Endometrial microvascular endothelial cells (primary cell): ENCODE results near the gene TAF11L12. TPM values are rescaled to one million over a fixed set of nuclear protein-coding genes. Genes with fewer than 3 reads are reported as not detected.
"Not testable (repeated sequence)": the region's sequence is repeated elsewhere in the genome, so short reads cannot be mapped to it uniquely, and the experiment has no call there.

Experiments used
- in situ Hi-C: cut with HindIII; loops from 2 replicates; pipeline ENCODE4 v1.10.0; 2017; ENCODE audit warnings: low sequenced_read_pairs, low pct_unique_long_range_greater_than_20kb; ENCODE audit errors: inconsistent ontology term
- total RNA-seq: library from RNA; depleted of rRNA; stranded (reverse); fragments of >200 nt; gene quantifications from one replicate; pipeline ENCODE4 v1.2.3, GENCODE V29; 2015; ENCODE audit errors: inconsistent ontology term

Gene TAF11L12
- total RNA-seq: not detected

DNA sequence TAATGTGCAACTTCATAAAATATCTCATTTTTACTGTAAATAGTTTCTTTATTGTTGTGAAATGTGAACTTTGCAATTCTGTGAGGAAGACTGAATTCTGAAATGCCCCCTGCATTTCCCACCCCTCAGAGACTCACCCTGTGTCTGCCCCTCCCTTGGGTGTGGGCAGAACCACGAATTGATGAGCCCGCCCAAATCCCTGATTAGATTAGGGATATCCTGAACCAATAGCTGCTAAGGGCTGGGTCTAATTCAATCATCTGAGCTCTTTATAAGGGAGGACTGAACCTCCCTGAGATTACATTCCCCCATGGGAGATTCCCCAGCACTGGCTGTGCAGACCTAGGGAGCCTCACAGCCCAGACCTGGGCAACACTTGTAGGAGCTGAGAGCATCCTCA is at the start of gene TAF11L12:
Gene TAF11L12, plus strand, starts transcription at position 301 of the 400 bp plus-strand sequence.
- in situ Hi-C loops: not testable (repeated sequence)

- in situ Hi-C loops: not testable (repeated sequence)
These were observed 24.5 kb upstream of the TAF11L12 start, which contains the start of gene TAF11L7 for GRCh38 chr5:17585658-17586057. Gene TAF11L7 (minus strand): TSS chr5:17585758.

DNA sequence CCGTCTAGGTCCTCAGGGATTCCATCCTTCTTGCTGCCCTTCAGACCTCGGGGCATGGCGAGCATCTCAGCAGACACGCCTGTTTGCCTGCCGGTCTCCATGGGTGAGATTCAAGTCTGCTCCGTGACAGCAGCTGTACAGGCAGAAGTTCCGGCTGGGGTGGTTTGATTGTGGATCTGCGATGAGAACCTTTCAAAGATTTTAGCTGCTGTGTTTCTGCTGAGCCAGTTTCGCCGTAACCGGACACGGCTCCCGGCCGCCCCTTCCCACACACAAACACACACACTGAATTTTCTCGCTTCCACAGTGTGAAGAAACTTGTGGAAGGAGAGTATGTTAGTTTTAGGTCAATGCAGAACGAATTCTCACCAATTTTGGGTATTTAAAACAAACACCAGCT is 19.3 kb upstream of the TAF11L12 start, which contains the start of gene TAF11L8:
Gene TAF11L8, minus strand, starts transcription at position 101 of the 400 bp plus-strand sequence.
- in situ Hi-C loops: not testable (repeated sequence)

- in situ Hi-C loops: not testable (repeated sequence)
These were observed 15.9 kb upstream of the TAF11L12 start, which contains the start of gene TAF11L9 for GRCh38 chr5:17594255-17594654. Gene TAF11L9 (minus strand): TSS chr5:17594394.

DNA sequence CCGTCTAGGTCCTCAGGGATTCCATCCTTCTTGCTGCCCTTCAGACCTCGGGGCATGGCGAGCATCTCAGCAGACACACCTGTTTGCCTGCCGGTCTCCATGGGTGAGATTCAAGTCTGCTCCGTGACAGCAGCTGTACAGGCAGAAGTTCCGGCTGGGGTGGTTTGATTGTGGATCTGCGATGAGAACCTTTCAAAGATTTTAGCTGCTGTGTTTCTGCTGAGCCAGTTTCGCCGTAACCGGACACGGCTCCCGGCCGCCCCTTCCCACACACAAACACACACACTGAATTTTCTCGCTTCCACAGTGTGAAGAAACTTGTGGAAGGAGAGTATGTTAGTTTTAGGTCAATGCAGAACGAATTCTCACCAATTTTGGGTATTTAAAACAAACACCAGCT is 12.5 kb upstream of the TAF11L12 start, which contains the start of gene TAF11L10:
Gene TAF11L10, minus strand, starts transcription at position 101 of the 400 bp plus-strand sequence.
- in situ Hi-C loops: not testable (repeated sequence)

DNA sequence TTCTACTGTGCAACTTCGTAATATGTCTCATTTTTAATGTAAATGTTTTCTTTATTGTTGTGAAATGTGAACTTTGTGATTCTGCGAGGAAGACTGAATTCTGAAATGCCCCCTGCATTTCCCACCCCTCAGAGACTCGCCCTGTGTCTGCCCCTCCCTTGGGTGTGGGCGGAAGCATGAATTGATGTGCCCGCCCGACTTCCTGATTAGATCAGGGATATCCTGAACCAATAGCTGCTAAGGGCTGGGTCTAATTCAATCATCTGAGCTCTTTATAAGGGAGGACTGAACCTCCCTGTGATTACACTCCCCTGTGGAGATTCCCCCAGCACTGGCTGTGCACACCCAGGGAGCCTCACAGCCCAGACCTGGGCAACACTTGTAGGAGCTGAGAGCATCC is 6.3 kb upstream of the TAF11L12 start, which contains the start of gene TAF11L11:
Gene TAF11L11, plus strand, starts transcription at position 304 of the 400 bp plus-strand sequence.
- in situ Hi-C loops: not testable (repeated sequence)

DNA sequence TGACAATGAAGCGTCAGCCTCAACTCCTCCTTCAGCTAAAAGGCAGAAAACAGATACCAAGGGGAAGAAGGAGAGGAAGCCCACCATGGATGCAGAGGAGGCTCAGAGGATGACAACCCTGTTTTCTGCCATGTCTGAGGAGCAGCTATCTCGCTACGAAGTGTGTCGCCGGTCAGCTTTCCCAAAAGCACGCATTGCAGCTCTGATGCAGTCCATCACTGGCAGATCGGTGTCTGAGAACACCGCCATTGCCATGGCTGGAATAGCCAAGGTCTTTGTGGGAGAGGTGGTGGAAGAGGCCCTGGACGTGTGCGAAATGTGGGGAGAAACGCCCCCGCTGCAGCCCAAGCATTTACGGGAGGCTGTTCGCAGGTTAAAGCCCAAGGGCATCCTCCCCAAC is 5.2 kb upstream of the TAF11L12 start:
- in situ Hi-C loops: no loop called here

DNA sequence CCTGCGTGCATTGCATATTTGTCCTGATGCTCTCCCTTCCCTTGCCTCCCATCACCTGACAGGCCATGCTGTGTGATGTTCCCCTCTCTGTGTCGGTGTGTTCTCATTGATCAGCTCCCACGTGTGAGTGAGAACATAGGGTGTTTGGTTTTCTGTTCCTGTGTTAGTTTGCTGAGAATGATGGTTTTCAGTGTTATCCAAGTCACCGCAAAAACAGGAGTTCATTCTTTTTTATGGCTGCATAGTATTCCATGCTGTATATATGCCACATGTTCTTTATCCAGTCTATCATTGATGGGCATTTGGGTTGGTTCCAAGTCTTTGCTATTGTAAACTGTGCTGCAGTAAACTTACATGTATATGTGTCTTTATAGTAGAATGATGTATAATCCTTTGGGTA is 2.7 kb upstream of the TAF11L12 start:
- in situ Hi-C loops: not testable (repeated sequence)

GRCh38 chr5:17614872-17615605 is 4.8 kb downstream of the TAF11L12 start:
- in situ Hi-C loops: no loop called here

GRCh38 chr5:17619354-17619753 is 9.2 kb downstream of the TAF11L12 start:
- in situ Hi-C loops: no loop called here

DNA sequence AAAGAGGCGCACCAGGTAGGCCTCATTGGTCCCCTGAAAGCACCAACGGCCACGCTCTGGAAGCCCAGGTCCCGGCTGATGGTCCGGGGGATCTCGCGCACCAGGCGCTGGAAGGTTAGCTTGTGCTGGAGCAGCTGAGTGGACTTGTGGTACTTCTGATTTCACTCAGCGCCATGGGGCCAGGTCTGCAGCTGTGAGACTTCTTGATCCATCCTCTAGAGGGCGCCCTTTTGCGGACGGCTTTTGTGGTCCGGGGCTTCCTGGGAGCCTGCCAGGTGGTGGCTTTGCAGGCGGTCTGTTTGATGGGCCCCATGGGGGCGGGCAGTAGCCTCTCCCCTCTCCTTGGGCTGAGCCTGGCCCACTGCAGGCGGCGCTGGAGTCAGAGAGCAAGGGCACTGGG is 10.4 kb downstream of the TAF11L12 start:
- in situ Hi-C loops: no loop called here

GRCh38 chr5:17625686-17626085 is 15.5 kb downstream of the TAF11L12 start:
- in situ Hi-C loops: no loop called here

DNA sequence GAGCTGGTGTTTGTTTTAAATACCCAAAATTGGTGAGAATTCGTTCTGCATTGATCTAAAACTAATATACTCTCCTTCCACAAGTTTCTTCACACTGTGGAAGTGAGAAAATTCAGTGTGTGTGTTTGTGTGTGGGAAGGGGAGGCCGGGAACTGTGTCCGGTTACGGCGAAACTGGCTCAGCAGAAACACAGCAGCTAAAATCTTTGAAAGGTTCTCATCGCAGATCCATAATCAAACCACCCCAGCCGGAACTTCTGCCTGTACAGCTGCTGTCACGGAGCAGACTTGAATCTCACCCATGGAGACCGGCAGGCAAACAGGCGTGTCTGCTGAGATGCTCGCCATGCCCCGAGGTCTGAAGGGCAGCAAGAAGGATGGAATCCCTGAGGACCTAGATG is 21.6 kb downstream of the TAF11L12 start, which contains the start of gene TAF11L13:
Gene TAF11L13, plus strand, starts transcription at position 301 of the 400 bp plus-strand sequence.
- in situ Hi-C loops: not testable (repeated sequence)

DNA sequence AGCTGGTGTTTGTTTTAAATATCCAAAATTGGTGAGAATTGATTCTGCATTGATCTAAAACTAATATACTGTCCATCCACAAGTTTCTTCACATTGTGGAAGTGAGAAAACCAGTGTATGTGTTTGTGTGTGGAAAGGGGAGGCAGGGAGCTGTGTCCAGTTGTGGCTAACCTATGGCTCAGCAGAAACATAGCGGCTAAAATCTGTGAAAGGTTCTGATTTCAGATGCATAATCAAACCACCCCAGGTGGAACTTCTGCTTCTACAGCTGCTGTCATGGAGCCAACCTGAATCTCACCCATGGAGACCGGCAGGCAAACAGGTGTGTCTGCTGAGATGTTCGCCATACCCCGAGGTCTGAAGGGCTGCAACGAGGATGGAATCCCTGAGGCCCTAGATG is 24.0 kb downstream of the TAF11L12 start, which contains the start of gene TAF11L14:
Gene TAF11L14, plus strand, starts transcription at position 301 of the 400 bp plus-strand sequence.
- in situ Hi-C loops: no loop called here

DNA sequence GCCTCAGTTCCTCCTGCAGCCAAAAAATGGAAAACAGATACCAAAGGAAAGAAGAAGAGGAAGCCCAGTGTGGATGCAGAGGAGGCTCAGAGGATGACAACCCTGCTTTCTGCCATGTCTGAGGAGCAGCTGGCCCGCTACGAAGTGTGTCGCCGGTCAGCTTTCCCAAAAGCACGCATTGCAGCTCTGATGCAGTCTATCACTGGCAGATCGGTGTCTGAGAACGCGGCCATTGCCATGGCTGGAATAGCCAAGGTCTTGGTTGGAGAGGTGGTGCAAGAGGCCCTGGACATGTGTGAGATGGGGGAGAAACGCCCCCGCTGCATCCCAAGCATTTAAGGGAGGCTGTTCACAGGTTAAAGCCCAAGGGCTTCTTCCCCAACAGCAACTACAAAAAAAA is 39.0 kb downstream of the TAF11L12 start:
- in situ Hi-C loops: not testable (repeated sequence)

DNA sequence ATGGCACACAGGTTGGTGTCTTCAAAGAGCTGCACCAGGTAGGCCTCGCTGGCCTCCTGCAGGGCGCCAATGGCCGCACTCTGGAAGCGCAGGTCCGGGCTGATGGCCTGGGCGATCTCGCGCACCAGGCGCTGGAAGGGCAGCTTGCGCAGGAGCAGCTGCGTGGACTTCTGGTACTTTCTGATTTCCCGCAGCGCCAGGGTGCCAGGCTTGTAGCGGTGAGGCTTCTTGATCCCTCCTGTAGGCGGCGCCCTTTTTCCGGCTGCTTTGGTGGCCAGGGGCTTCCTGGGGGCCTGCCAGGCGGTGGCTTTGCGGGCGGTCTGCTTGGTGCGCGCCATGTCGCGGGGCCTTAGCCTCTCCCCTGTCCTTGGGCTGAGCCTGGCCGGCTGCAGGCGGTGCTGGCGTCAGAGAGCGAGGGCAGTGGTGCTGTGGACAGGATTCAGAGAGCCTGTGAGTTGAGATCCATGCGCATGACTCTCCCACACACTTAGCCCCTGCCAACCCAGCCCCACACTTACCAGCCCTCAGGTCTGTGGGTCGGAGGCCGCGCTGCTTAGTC is 45.1 kb downstream of the TAF11L12 start:
- in situ Hi-C loops: not testable (repeated sequence)

DNA sequence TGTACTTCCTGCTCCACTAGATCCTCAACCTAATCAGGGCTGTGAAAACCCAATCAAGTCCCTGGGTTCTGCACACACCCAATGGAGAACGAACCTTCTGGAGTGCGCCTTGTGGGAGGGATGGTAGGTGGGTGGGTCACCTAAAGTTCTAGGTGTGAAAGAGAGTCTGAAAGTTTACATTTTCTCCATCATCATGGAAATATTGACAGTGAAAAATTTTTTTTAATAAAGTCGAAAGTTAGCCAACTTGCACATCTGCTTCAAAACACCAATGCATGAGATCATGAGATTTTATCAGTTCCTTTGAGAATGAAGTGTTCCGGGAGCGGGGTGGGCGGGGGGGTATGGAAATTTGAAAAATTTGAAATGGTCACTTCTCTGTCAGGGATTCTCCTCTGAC is 45.7 kb downstream of the TAF11L12 start:
- in situ Hi-C loops: no loop called here
